Small intestine (tissue), 7 donors: Measurements from ENCODE around the gene KCNIP1. TPM values are rescaled to one million over a fixed set of nuclear protein-coding genes. Genes with fewer than 3 reads are reported as not detected.

ENCODE experiments used
- DNase-seq, 2 donors: peaks; one replicate each; pipeline versions ENCODE4 v3.0.0 to v3.0.0-alpha.2; 2013
- FAIRE-seq: peaks from 2 replicates; lab custom pipeline; 2012; peaks lifted over from hg19 to GRCh38; lab: Jason Lieb, UNC
- H3K27ac ChIP-seq, 3 donors: one replicate each; pipeline ENCODE4 v1.5.1; 2013; ENCODE audit warnings: low read length in 2 of 3, mild to moderate bottlenecking in 2 of 3, control low read depth in 1 of 3, inconsistent platforms in 1 of 3, low read depth in 1 of 3, moderate library complexity in 1 of 3
- H3K27me3 ChIP-seq, 3 donors: one replicate each; pipeline ENCODE4 v1.6.1; 2013; ENCODE audit warnings: low read length in 3 of 3, inconsistent platforms in 1 of 3; ENCODE audit not compliant: control insufficient read depth in 3 of 3, insufficient read depth in 3 of 3
- H3K36me3 ChIP-seq, 3 donors: one replicate each; pipeline ENCODE4 v1.6.1; 2013; ENCODE audit warnings: low read length in 3 of 3, inconsistent platforms in 1 of 3, low read depth in 1 of 3, mild to moderate bottlenecking in 1 of 3, moderate library complexity in 1 of 3; ENCODE audit not compliant: control insufficient read depth in 3 of 3, insufficient read depth in 2 of 3
- H3K4me1 ChIP-seq, 3 donors: one replicate each; pipeline ENCODE4 v1.6.1; 2013; ENCODE audit warnings: low read length in 2 of 3, inconsistent platforms in 1 of 3, low read depth in 1 of 3, mild to moderate bottlenecking in 1 of 3, moderate library complexity in 1 of 3; ENCODE audit not compliant: control insufficient read depth in 3 of 3, insufficient read depth in 2 of 3
- H3K4me3 ChIP-seq, 3 donors: one replicate each; pipeline ENCODE4 v1.5.1; 2013; ENCODE audit warnings: low read length in 3 of 3, control low read depth in 1 of 3, inconsistent platforms in 1 of 3, low read depth in 1 of 3, mild to moderate bottlenecking in 1 of 3, moderate library complexity in 1 of 3
- H3K9me3 ChIP-seq, 2 donors: one replicate each; pipeline ENCODE4 v1.6.1; 2013; ENCODE audit warnings: low read depth in 1 of 2, low read length in 1 of 2; ENCODE audit not compliant: control insufficient read depth in 2 of 2, insufficient read depth in 1 of 2
- WGBS, 3 donors: extraction: QIAGEN DNeasy Blood & Tissue Kit; methylation state at CpG; one replicate each; pipeline ENCODE4 v1.1.7; 2013; 5-methylcytosine and 5-hydroxymethylcytosine counted together
- polyA plus RNA-seq, 4 donors: library from polyadenylated mRNA; stranded (reverse) in 3 of 4; unstranded in 1 of 4; fragments of 200-250 nt in 3 of 4; fragments of 120-200 nt in 1 of 4; gene quantifications; one replicate each; pipeline versions ENCODE4 v1.2.1 to v1.2.3, GENCODE V29; 2013
- donor health status: healthy with polysubstance abuse.
- donor health status: control.
- donor health status: control.
- donor health status: Bipolar disorder and iron deficiency.
- donor health status: healthy.

Gene KCNIP1
- polyA plus RNA-seq, 4 donors: 0.21 to 1.0 TPM; not detected in 2

DNA sequence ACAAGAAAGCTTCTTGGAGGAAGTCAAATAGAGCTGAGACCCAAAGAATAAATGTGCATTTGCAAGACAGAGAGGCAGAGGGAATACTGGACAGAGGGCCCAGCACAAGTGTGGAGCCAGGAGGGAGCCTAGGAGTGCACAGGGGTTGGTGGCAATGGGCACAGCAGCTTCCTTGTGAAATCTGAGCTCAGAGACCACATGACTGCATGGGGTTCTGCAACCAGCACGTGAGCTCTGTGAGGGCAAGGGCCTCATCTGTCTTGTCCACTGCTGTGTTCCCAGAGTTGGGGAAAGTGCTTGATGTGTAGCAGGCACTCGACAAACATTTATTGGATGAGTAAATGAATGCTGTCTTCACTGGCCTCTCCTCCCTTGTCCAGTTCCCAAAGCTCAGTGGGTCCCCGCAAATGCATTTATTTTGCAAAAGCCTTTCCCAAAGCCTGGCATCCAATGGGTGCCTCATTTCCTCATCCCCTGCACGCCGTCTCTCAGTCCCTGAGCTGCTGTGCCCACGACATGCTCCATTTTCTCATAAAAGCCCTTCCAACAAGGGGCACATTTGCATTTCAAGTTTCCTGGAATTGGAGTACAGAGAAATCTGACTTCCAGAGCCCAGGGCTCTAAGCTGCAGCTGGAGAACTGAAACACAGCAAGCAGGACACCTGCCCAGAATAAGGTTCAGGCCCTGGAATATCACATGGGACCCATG lies 58.5 kb downstream of the KCNIP1 start:
- Histone ChIP-seq H3K4me1 (no peaks in the 10 kb centered on the region), H3K4me3 (no peak overlapping the region), H3K9me3 (no peaks in the 10 kb centered on the region), H3K27me3 (no peaks in the 10 kb centered on the region), H3K36me3 (no peaks in the 10 kb centered on the region), H3K27ac (no peak overlapping the region)
- DNase-seq: no peak
- WGBS, 3 donors: 76 to 81% (median 77%) methylated on average over 6 of the region's 6 CpGs
- FAIRE-seq: no peak

- Histone ChIP-seq H3K4me1 (no peaks in the 10 kb centered on the region), H3K36me3 (no peaks in the 10 kb centered on the region), H3K4me3 (no peak overlapping the region), H3K27ac (no peak overlapping the region), H3K9me3 (no peaks in the 10 kb centered on the region), H3K27me3 (no peaks in the 10 kb centered on the region)
- WGBS, 3 donors: 60 to 74% (median 66%) methylated on average over 4 of the region's 4 CpGs
- FAIRE-seq: no peak
- no peak for DNase-seq
Observed at GRCh38 chr5:170562875-170563228, 59.0 kb downstream of the KCNIP1 start.

GRCh38 chr5:170563824-170564567 lies 60.2 kb downstream of the KCNIP1 start:
- no peak overlapping the region for H3K27ac ChIP-seq
- FAIRE-seq (no peak), DNase-seq (no peak)
- H3K9me3 ChIP-seq: no peaks in the 10 kb centered on the region
- H3K36me3 ChIP-seq: no peaks in the 10 kb centered on the region
- no peak overlapping the region for H3K4me3 ChIP-seq
- 66 to 79% (median 75%) methylated on average over 12 of the region's 12 CpGs for WGBS, 3 donors
- no peaks in the 10 kb centered on the region for H3K27me3 ChIP-seq
- no peaks in the 10 kb centered on the region for H3K4me1 ChIP-seq

DNA sequence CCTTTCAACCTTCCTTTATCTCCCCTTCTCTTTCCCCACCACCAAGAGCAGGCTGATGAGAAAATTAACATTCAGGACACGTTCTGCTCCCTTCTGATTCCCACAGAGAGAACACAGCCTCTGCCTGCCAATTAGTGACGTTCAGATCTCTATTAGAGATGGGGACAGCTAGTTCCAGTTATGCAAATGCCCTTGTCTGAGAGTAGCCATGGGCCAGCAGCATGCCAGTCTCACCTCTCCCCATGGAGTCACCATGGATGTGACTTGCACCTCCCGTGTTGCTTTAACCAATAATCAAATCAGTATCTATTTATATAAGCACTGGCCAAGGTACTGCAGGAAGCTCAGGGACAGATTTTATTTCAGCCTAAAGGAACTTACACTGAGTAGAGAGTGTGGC lies 61.3 kb downstream of the KCNIP1 start:
- H3K36me3 ChIP-seq: no peaks in the 10 kb centered on the region
- no peaks in the 10 kb centered on the region for H3K9me3 ChIP-seq
- no peaks in the 10 kb centered on the region for H3K27me3 ChIP-seq
- FAIRE-seq (no peak), DNase-seq (no peak)
- no peak overlapping the region for H3K4me3 ChIP-seq
- H3K4me1 ChIP-seq: no peaks in the 10 kb centered on the region
- H3K27ac ChIP-seq: no peak overlapping the region
- WGBS, 3 donors: 14 to 49% (median 31%) methylated on average over 3 of the region's 3 CpGs

GRCh38 chr5:170569101-170569500 lies 65.3 kb downstream of the KCNIP1 start:
- DNase-seq (no peak), FAIRE-seq (no peak)
- WGBS, 3 donors: 78 to 90% (median 83%) methylated on average over 5 of the region's 5 CpGs
- no peaks in the 10 kb centered on the region for H3K9me3 ChIP-seq
- H3K4me3 ChIP-seq: no peak overlapping the region
- H3K4me1 ChIP-seq: no peaks in the 10 kb centered on the region
- no peak overlapping the region for H3K27ac ChIP-seq
- H3K36me3 ChIP-seq: no peaks in the 10 kb centered on the region
- H3K27me3 ChIP-seq: no peaks in the 10 kb centered on the region

DNA sequence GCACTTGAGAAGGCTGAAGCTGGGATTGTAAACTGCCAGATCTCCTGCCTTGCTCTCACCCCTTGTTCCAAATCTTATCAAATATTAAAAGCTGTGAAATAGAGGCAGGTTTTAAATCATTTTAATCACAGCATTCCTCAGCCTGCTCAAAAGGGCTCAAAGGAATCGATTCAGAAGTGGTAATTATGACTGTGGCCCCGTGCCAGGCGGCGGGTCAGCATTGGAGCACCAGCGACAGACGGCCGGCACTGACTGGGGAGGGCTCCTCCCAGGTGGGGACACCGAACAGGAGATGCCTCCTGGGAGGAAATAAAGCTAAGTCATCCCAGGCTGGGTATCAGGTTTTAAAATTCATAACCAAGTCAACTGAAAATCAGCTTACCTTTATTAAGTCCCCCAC lies 66.7 kb downstream of the KCNIP1 start:
- Histone ChIP-seq H3K36me3 (no peaks in the 10 kb centered on the region), H3K4me3 (no peak overlapping the region), H3K27ac (no peak overlapping the region), H3K9me3 (no peaks in the 10 kb centered on the region), H3K27me3 (no peaks in the 10 kb centered on the region), H3K4me1 (no peaks in the 10 kb centered on the region)
- FAIRE-seq: no peak
- DNase-seq: no peak
- 42 to 54% (median 47%) methylated on average over 6 to 8 of the region's 8 CpGs for WGBS, 3 donors

DNA sequence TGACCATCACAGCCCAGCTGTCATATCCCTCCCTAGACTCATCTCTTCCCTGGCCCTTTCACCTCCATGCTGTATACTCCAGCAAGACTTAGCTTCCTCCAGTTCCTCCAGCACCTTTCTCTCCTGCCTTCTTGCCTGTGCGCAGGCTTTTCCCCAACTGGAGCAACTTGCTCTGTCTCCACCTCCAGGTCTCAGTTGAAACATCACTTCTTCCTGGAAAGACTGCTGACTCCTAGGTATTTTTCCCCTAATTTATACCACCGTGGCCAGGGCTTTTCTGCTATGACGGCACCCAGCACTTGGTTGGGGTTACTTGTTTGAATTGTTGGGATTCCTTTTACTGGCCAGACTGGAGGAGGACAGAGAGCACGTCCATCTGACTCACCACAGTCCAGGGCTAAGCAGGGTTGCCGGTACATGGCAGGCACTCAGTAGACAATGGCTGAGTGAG lies 67.5 kb downstream of the KCNIP1 start:
- Histone ChIP-seq H3K4me3 (no peak overlapping the region), H3K36me3 (no peaks in the 10 kb centered on the region), H3K9me3 (peaks cover 0 to 4% of the 10 kb centered on the region in 2 donors), H3K27me3 (no peaks in the 10 kb centered on the region), H3K27ac (no peak overlapping the region), H3K4me1 (no peaks in the 10 kb centered on the region)
- DNase-seq (no peak), FAIRE-seq (no peak)
- 30 to 50% (median 43%) methylated on average over 5 of the region's 5 CpGs for WGBS, 3 donors

GRCh38 chr5:170571875-170572852 lies 68.3 kb downstream of the KCNIP1 start:
- 33 to 52% (median 35%) methylated on average over 16 of the region's 16 CpGs for WGBS, 3 donors
- no peak for FAIRE-seq
- H3K27me3 ChIP-seq: no peaks in the 10 kb centered on the region

More at GRCh38 chr5:170571875-170572852, 68.3 kb downstream of the KCNIP1 start:
- DNase-seq: no peak
- Histone ChIP-seq H3K4me1 (no peaks in the 10 kb centered on the region), H3K36me3 (no peaks in the 10 kb centered on the region), H3K27ac (no peak overlapping the region), H3K9me3 (peaks cover 0 to 4% of the 10 kb centered on the region in 2 donors), H3K4me3 (no peak overlapping the region)
